ENCODE results near the gene XK.

DNA sequence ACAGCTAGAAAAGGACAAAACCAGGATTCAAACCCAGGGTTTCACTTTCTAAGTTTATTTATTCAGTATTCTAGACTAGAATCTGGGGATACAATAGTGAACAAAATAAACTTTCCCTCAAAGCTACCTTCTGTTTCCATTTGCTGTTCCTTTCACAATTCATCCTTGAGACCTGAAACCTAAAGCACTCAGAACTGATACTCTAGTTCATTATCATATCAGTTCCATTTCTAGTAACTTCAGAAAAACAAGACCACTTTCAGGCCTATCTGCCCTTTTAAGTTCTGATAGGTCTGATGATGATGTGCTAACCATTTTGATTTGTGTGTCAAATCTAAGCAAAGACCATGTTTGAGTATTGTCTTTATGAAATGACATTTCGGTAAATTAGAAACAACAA is 7.8 kb upstream of the XK start:
- TF ChIP-seq, protein P1, sequence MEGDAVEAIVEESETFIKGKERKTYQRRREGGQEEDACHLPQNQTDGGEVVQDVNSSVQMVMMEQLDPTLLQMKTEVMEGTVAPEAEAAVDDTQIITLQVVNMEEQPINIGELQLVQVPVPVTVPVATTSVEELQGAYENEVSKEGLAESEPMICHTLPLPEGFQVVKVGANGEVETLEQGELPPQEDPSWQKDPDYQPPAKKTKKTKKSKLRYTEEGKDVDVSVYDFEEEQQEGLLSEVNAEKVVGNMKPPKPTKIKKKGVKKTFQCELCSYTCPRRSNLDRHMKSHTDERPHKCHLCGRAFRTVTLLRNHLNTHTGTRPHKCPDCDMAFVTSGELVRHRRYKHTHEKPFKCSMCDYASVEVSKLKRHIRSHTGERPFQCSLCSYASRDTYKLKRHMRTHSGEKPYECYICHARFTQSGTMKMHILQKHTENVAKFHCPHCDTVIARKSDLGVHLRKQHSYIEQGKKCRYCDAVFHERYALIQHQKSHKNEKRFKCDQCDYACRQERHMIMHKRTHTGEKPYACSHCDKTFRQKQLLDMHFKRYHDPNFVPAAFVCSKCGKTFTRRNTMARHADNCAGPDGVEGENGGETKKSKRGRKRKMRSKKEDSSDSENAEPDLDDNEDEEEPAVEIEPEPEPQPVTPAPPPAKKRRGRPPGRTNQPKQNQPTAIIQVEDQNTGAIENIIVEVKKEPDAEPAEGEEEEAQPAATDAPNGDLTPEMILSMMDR (IDR thresholded peaks at IDR 0.05): no peak
- no peak for TF ChIP-seq POLR2AphosphoS5 (IDR thresholded peaks at IDR 0.05)
- no peak for TF ChIP-seq EP300 (IDR thresholded peaks at IDR 0.05)
- TF ChIP-seq POLR2A (IDR thresholded peaks at IDR 0.05): no peak
